ENCODE results near the gene PLB1. TPM values are rescaled to one million over a fixed set of nuclear protein-coding genes. Genes with fewer than 3 reads are reported as not detected.

The PLB1 gene
- total and polyA plus RNA-seq, 9 of the 15 experiments (the other 6 are each of a cell fraction or from before 2014, with no cell fraction given), result 0.01 to 0.09 (median 0.07) TPM; not detected in 2

GRCh38 chr2:28648147-28648546 lies 152.3 kb downstream of the PLB1 start (continued):
- TF ChIP-seq ZBTB5 (IDR thresholded peaks at IDR 0.05) (no peak), MED1 (CRISPR knock-in tag; IDR thresholded peaks at IDR 0.05; ENCODE audit: borderline replicate concordance) (no peak), KLF10 (CRISPR knock-in tag; IDR thresholded peaks at IDR 0.05) (no peak), ERF (CRISPR knock-in tag; IDR thresholded peaks at IDR 0.05) (no peak), NBN (IDR thresholded peaks at IDR 0.05; ENCODE audit: low read depth) (no peak), BRD9 (IDR thresholded peaks at IDR 0.05; ENCODE audit: low read depth, partially characterized antibody) (no peak), NR2C2 (CRISPR knock-in tag; IDR thresholded peaks at IDR 0.05) (no peak), NR2C2 (tag; IDR thresholded peaks at IDR 0.05) (no peak), ARID2 (IDR thresholded peaks at IDR 0.05) (no peak), STAT5B (CRISPR knock-in tag; IDR thresholded peaks at IDR 0.05) (no peak)

- ChIA-PET CTCF (ENCODE audit: low intra/inter-chr PET ratio) (no interaction called here), POLR2A (interaction anchor here (0.9 kb wide), 1 partner anchor 20 kb away, joined by 3 read pairs; no protein-coding TSS in a partner anchor)
- intact Hi-C loops (cut with micrococcal nuclease) (no loop called here), in situ Hi-C loops (cut with MboI) (no loop called here)
- Histone ChIP-seq H3K27ac (ENCODE audit: extremely low read depth, low read depth, low read length) (no peak overlapping the region), H3K4me3 (no peak overlapping the region), H3K4me1 (replicated peaks in 1 of 2; ENCODE audit: control insufficient read depth in 2 of 2, insufficient read depth in 2 of 2, low read length in 2 of 2) (no peaks in the 10 kb centered on the region; a peak in 4 of 5 replicates), H3K9me3 (replicated peaks; ENCODE audit: control insufficient read depth, insufficient read depth, low read depth, low read length) (no peaks in the 10 kb centered on the region), H2AFZ (ENCODE audit: low read depth, low read length) (no peak overlapping the region), H3K9ac (ENCODE audit: insufficient read depth in 1 of 2, low read depth in 2 of 2, low read length in 2 of 2) (no peak overlapping the region), H3K36me3 (ENCODE audit: control insufficient read depth, insufficient read depth, low read length) (no peaks in the 10 kb centered on the region), H3K9me1 (ENCODE audit: control insufficient read depth, insufficient read depth, low read length) (no peaks in the 10 kb centered on the region), H4K20me1 (replicated peaks; ENCODE audit: control insufficient read depth, insufficient read depth, low read length) (no peaks in the 10 kb centered on the region), H3K27me3 (ENCODE audit: control insufficient read depth in 2 of 2, insufficient read depth in 2 of 2, low read length in 2 of 2) (no peaks in the 10 kb centered on the region; a peak in 1 of 5 replicates), H3K79me2 (ENCODE audit: control insufficient read depth, insufficient read depth, low read length) (no peaks in the 10 kb centered on the region), H3K4me2 (ENCODE audit: insufficient read depth, low read length) (no peak overlapping the region)
- BruUV-seq (replicated peaks), result no TSS peak
- no peak for DNase-seq (ENCODE audit: extremely low read depth in 1 of 4, low spot score in 3 of 4)
- 16% methylated on average over 4 of the region's 4 CpGs for WGBS (ENCODE audit: insufficient coverage, low coverage, missing lambda C conversion rate)
- no peak for ATAC-seq
- no peak for FAIRE-seq
- no peak for TF ChIP-seq ZBTB1 (CRISPR knock-in tag; IDR thresholded peaks at IDR 0.05; ENCODE audit: borderline replicate concordance, low read depth)
- TF ChIP-seq, protein P1, sequence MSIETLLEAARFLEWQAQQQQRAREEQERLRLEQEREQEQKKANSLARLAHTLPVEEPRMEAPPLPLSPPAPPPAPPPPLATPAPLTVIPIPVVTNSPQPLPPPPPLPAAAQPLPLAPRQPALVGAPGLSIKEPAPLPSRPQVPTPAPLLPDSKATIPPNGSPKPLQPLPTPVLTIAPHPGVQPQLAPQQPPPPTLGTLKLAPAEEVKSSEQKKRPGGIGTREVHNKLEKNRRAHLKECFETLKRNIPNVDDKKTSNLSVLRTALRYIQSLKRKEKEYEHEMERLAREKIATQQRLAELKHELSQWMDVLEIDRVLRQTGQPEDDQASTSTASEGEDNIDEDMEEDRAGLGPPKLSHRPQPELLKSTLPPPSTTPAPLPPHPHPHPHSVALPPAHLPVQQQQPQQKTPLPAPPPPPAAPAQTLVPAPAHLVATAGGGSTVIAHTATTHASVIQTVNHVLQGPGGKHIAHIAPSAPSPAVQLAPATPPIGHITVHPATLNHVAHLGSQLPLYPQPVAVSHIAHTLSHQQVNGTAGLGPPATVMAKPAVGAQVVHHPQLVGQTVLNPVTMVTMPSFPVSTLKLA (conservative IDR thresholded peaks at IDR 0.05), result no peak
- no peak for TF ChIP-seq ZNF316 (IDR thresholded peaks at IDR 0.05)
- TF ChIP-seq FIP1L1 (IDR thresholded peaks at IDR 0.05; ENCODE audit: low read depth, low read length, poor library complexity, severe bottlenecking), result no peak
- TF ChIP-seq XRCC4 (IDR thresholded peaks at IDR 0.05; ENCODE audit: extremely low read depth, insufficient read depth, insufficient read length), result no peak
- no peak for TF ChIP-seq ZNF224 (CRISPR knock-in tag; IDR thresholded peaks at IDR 0.05)
- no peak for TF ChIP-seq ZBED1 (IDR thresholded peaks at IDR 0.05)
- no peak for TF ChIP-seq KLF6 (CRISPR knock-in tag; IDR thresholded peaks at IDR 0.05; ENCODE audit: borderline replicate concordance)
- TF ChIP-seq RUNX1 (IDR thresholded peaks at IDR 0.05; ENCODE audit: low read depth), result no peak
These were observed 153.0 kb downstream of the PLB1 start for GRCh38 chr2:28648671-28649395.

Data from K562 (cell line).